ENCODE measurements around the gene IRF8. TPM values are rescaled to one million over a fixed set of nuclear protein-coding genes. Genes with fewer than 3 reads are reported as not detected.

Gene IRF8, protein sequence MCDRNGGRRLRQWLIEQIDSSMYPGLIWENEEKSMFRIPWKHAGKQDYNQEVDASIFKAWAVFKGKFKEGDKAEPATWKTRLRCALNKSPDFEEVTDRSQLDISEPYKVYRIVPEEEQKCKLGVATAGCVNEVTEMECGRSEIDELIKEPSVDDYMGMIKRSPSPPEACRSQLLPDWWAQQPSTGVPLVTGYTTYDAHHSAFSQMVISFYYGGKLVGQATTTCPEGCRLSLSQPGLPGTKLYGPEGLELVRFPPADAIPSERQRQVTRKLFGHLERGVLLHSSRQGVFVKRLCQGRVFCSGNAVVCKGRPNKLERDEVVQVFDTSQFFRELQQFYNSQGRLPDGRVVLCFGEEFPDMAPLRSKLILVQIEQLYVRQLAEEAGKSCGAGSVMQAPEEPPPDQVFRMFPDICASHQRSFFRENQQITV
- not detected in 2 replicates for total RNA-seq

DNA sequence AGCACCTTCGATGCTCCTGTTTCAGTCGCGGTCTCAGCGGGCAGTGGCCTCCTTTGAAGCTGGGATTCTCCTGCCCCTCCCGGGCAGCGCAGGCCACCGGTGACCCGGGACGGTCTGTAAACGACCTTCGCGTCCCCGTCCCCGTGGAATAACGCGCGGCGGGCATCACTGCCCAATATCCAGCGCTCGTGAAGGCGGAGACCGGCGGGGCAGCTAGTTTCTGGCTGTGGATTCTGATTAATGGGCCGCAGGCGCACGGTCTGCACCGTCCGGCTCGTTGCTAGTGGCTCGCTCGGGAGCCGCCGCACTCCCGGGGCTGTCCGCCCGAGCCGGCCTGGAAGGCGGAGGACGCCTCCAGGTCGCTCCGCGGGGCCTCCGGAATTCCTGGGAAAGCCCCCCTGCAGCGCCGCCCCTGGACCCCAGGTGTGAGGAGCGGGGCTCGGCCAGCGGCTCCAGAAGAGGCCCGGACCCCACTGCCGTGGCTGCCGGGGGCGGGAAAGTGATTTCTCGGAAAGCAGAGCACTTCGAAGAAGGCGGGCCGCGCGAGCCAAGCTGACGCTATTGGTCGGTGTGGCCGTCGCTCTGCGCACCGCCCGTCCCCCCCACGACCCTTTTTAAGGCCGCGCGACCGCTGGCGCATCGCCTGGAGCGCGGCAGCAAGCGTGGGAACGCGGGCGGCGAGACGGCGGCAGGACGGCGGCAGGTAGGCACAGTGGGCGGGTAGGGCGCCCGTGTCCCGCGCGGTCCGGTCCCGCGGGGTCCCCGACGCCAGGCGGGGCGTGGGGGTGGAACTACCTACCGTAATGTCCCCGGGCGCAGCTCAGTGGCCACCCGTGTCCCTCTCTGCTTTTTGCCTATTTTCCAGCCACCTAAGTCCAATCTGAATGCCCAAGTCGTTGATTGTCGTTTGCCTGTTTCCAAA lies at the start of gene IRF8:
TSS of gene IRF8 (plus strand) at position 642 of the 922 bp plus-strand sequence. CDS start 3,854 bp downstream, outside the sequence.

Small RNA genes lying within 50 kb of the gene (small RNA-seq; reads per million reads assigned to genes)
- gene MIR6774 = not detected

Other genes with a start within 250 kb of the IRF8 start
- gene GINS2, start 210.2 kb upstream of the IRF8 start, total RNA-seq = 2.9 and 5.0 TPM in 2 replicates
- gene C16orf74, start 148.1 kb upstream of the IRF8 start, total RNA-seq = 1.3 and 2.7 TPM in 2 replicates
- 18.7 and 20.5 TPM in 2 replicates for gene EMC8, start 99.6 kb upstream of the IRF8 start, total RNA-seq
- gene COX4I1, start 99.5 kb upstream of the IRF8 start, total RNA-seq = 349 and 370 TPM in 2 replicates